Heart left ventricle (tissue), 13 donors: ENCODE results near the gene TANGO2.

Source experiments
- POLR2A ChIP-seq, 2 donors: fragments of 450-650 bp; IDR thresholded peaks; one replicate each; pipeline ENCODE4 v1.6.1; 2017; ENCODE audit warnings: antibody characterized with exemption in 2 of 2, mild to moderate bottlenecking in 2 of 2, moderate library complexity in 2 of 2
- TF ChIP-seq, protein P1 (sequence below), 12 donors: fragments of 200-600 bp; sonication (generic) in 4 of 12; IDR thresholded peaks; one replicate each; pipeline versions ENCODE4 v1.5.0 to v1.8.0; 2018 to 2022; ENCODE audit warnings: antibody characterized with exemption in 12 of 12, mild to moderate bottlenecking in 5 of 12
- donor health status: ischemic (EF 13 %, LVEDD 7.1; RV severe dilation, severe dysfunction).
- donor health status: DM: no; HTN: yes; CAD: no.
- donor health status: DM: no; HTN: no; CAD: no.
- donor health status: ischemic (EF 25% LVEDD 6.9; RV normal size, moderate dysfunction).
- donor health status: ischemic (EF 25% LVEDD 5.7; RV mildly dilated, moderate dysfunction).
- donor health status: ischemic (EF 35%, LVEDD 5.7; RV mildly dilated, moderate dysfunction).
- donor health status: nonischemic (EF 11% LVEDD 7.7; RV severe dilation, severe dysfunction).
- donor health status: DM: yes; HTN: yes; CAD: no.
- donor health status: PGD.
- donor health status: ischemic (EF 29% LVEDD 5.4; RV normal size, mild dysfunction).
- donor health status: nonischemic (EF 23%, LVEDD 6.1; RV moderate dilation, normal function).

DNA sequence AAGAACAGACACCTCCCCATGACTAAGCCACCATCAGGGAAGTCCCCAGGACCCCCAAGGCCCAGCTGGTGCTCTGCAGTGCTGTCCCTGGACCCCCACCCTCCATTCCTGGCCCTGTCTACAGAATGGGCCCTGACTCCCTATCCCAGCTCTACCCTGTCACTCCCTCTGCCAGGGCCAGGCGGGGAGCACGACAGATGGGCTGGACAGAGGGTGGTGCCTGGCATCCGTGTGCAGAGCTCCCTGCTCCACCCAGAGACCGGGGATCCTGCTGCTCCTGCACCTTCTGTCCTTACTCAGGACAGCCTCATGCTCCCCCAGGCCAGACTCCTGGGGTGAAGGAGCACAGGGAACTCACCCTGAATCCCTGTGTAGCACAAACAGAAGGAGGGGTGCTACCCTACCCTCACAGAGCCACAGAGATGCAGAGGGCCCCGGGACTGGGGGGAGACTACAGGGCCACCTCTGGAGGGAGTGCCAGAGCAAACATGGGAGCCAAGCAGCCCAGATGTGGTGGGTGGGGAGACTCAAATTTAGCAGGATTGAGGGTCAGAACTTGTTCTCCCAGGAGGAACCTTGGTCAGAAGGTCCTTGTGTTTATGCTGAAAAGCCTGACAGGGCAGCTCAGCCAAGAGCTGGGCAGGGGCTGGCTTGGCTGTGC is 6.3 kb upstream of the TANGO2 start:
- TF ChIP-seq, protein P1, sequence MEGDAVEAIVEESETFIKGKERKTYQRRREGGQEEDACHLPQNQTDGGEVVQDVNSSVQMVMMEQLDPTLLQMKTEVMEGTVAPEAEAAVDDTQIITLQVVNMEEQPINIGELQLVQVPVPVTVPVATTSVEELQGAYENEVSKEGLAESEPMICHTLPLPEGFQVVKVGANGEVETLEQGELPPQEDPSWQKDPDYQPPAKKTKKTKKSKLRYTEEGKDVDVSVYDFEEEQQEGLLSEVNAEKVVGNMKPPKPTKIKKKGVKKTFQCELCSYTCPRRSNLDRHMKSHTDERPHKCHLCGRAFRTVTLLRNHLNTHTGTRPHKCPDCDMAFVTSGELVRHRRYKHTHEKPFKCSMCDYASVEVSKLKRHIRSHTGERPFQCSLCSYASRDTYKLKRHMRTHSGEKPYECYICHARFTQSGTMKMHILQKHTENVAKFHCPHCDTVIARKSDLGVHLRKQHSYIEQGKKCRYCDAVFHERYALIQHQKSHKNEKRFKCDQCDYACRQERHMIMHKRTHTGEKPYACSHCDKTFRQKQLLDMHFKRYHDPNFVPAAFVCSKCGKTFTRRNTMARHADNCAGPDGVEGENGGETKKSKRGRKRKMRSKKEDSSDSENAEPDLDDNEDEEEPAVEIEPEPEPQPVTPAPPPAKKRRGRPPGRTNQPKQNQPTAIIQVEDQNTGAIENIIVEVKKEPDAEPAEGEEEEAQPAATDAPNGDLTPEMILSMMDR (IDR thresholded peaks at IDR 0.05), result no peak
- no peak for TF ChIP-seq POLR2A (IDR thresholded peaks at IDR 0.05)
